GM12878 (cell line): ENCODE results near the gene SAP30L. TPM values are rescaled to one million over a fixed set of nuclear protein-coding genes. Genes with fewer than 3 reads are reported as not detected.

ENCODE experiments used
- ATAC-seq: fragments of 200-7000 bp; cut with Tn5 transposase; 3 replicates; pipeline ENCODE4 v1.9.1; 2020; ENCODE audit warnings: mild to moderate bottlenecking, moderate library complexity
- BruUV-seq: library from RNA; stranded (reverse); fragments of 400-500 nt; replicated peaks from 2 replicates; lab custom pipeline; 2021; lab: Mats Ljungman, UMichigan
- CTCF ChIA-PET: fragments of 300-600 bp; sonication (Branson Sonifier 250); formaldehyde crosslinking; extraction: SDS; loops from one replicate; lab custom pipeline; 2021; ENCODE audit warnings: inconsistent platforms; lab: Yijun Ruan, JAX
- POLR2A ChIA-PET: fragments of 350-600 bp; formaldehyde crosslinking; extraction: SDS; loops from one replicate; lab custom pipeline; 2021; ENCODE audit warnings: inconsistent platforms; lab: Charles Lee
- RAD21 ChIA-PET: fragments of 300-600 bp; sonication (Branson Sonifier 250); formaldehyde crosslinking; loops from one replicate; lab custom pipeline; 2023; ENCODE audit warnings: antibody characterized with exemption; ENCODE audit not compliant: unreplicated experiment; lab: Charles Lee
- SMC1A ChIA-PET: fragments of 300-600 bp; sonication (Branson Sonifier 250); formaldehyde crosslinking; loops from one replicate; lab custom pipeline; 2023; ENCODE audit not compliant: unreplicated experiment, uncharacterized antibody; lab: Charles Lee
- DNase-seq: peaks from one replicate; pipeline ENCODE4 v3.0.0-alpha.2; 2011; ENCODE audit warnings: low read depth, low spot score
- FAIRE-seq: peaks from 3 replicates; lab custom pipeline; 2011; peaks lifted over from hg19 to GRCh38; lab: Jason Lieb, UNC
- H2AFZ ChIP-seq: 2 replicates; pipeline ENCODE4 v1.6.0; 2011; ENCODE audit warnings: low read depth, low read length, control low read depth; ENCODE audit not compliant: control insufficient read depth
- H3K27ac ChIP-seq: 2 replicates; pipeline ENCODE4 v1.5.1; 2011; ENCODE audit warnings: control low read depth; ENCODE audit not compliant: control insufficient read depth, insufficient read depth
- H3K27me3 ChIP-seq, 2 experiments: replicated peaks in 1 of 2; 2 replicates each; pipeline versions ENCODE4 v1.6.0 to v1.6.1; 2011; ENCODE audit warnings: low read length in 1 of 2; ENCODE audit not compliant: control insufficient read depth in 2 of 2, insufficient read depth in 2 of 2
- H3K36me3 ChIP-seq, 2 experiments: 2 replicates each; pipeline ENCODE4 v1.5.1; 2011; ENCODE audit warnings: low read length in 1 of 2; ENCODE audit not compliant: control insufficient read depth in 2 of 2, insufficient read depth in 2 of 2
- H3K4me1 ChIP-seq: 2 replicates; pipeline ENCODE4 v1.6.1; 2011; ENCODE audit warnings: mild to moderate bottlenecking, low read length, moderate library complexity, mixed read lengths; ENCODE audit not compliant: control insufficient read depth, insufficient read depth
- H3K4me2 ChIP-seq: 2 replicates; pipeline ENCODE4 v1.6.0; 2011; ENCODE audit warnings: control low read depth; ENCODE audit not compliant: control insufficient read depth, insufficient read depth
- H3K4me3 ChIP-seq: fragments of 200-600 bp; sonication (generic); 2 replicates; pipeline ENCODE4 v1.5.1; 2016
- H3K79me2 ChIP-seq: 2 replicates; pipeline ENCODE4 v1.6.0; 2011; ENCODE audit warnings: low read length; ENCODE audit not compliant: control insufficient read depth, insufficient read depth
- H3K9ac ChIP-seq: 2 replicates; pipeline ENCODE4 v1.8.0; 2011; ENCODE audit warnings: low read length, control low read depth, mixed read lengths; ENCODE audit not compliant: control insufficient read depth, insufficient read depth
- H3K9me3 ChIP-seq: replicated peaks from 3 replicates; pipeline ENCODE4 v1.5.1; 2011; ENCODE audit warnings: mild to moderate bottlenecking, low read length; ENCODE audit not compliant: control insufficient read depth, insufficient read depth
- H4K20me1 ChIP-seq: 2 replicates; pipeline ENCODE4 v1.6.0; 2011; ENCODE audit not compliant: control insufficient read depth, insufficient read depth
- ATF3 ChIP-seq: IDR thresholded peaks from 2 replicates; pipeline ENCODE4 v1.6.1; 2011; ENCODE audit warnings: low read depth, mild to moderate bottlenecking, low read length, moderate library complexity, borderline replicate concordance; ENCODE audit errors: extremely low read depth
- BACH1 ChIP-seq: fragments of 450-650 bp; IDR thresholded peaks from 2 replicates; pipeline ENCODE4 v1.6.1; 2017; ENCODE audit warnings: mild to moderate bottlenecking, borderline replicate concordance
- CBFB ChIP-seq: IDR thresholded peaks from 2 replicates; pipeline ENCODE4 v1.6.1; 2016; ENCODE audit warnings: antibody characterized with exemption, low read depth
- MAX ChIP-seq: IDR thresholded peaks from 2 replicates; pipeline ENCODE4 v1.6.1; 2012; ENCODE audit warnings: low read depth, low read length, improper control_type of control experiment
- NFIC ChIP-seq: IDR thresholded peaks from 2 replicates; pipeline ENCODE4 v1.6.1; 2012; ENCODE audit warnings: low read depth, mild to moderate bottlenecking, inconsistent platforms, low read length, moderate library complexity
- PKNOX1 ChIP-seq: fragments of 450-650 bp; IDR thresholded peaks from 2 replicates; pipeline ENCODE4 v1.6.1; 2016; ENCODE audit warnings: mild to moderate bottlenecking
- SREBF2 ChIP-seq: IDR thresholded peaks from 2 replicates; pipeline ENCODE4 v1.6.1; 2012; ENCODE audit warnings: mild to moderate bottlenecking, low read length
- TCF7 ChIP-seq: IDR thresholded peaks from 2 replicates; pipeline ENCODE4 v1.6.1; 2014; ENCODE audit warnings: antibody characterized with exemption, borderline replicate concordance
- WGBS: methylation state at CpG from one replicate; pipeline ENCODE4 v1.1.6; 2016; ENCODE audit warnings: low lambda C conversion rate; ENCODE audit not compliant: insufficient replicate concordance, insufficient coverage; ENCODE audit errors: missing lambda C conversion rate; 5-methylcytosine and 5-hydroxymethylcytosine counted together
- in situ Hi-C: fragments of 300-500 bp; cut with MboI; formaldehyde crosslinking; loops from 9 replicates; pipeline ENCODE4 v1.14.3; 2018; ENCODE audit warnings: mixed read lengths
- intact Hi-C: fragments of 100-400 bp; cut with micrococcal nuclease; formaldehyde crosslinking; loops from one replicate; pipeline ENCODE4 v1.14.2; 2022; ENCODE audit not compliant: unreplicated experiment
- polyA plus RNA-seq, 11 experiments: library from polyadenylated mRNA; depleted of rRNA in 4 of 11; unstranded in 6 of 11; stranded (reverse) in 5 of 11; fragments of >200 nt; fragmentation: Nextera tagmentation in 4 of 11; fragmentation: Illumina TruSeq in 1 of 11; extraction: Ambion mirVana in 4 of 11; extraction: Trizol in 1 of 11; gene quantifications; 1 replicate in 1 of 11; 2 replicates in 10 of 11; pipeline versions ENCODE4 v1.2.1 to v1.2.3, GENCODE V29; 2011 to 2016; ENCODE audit warnings: inconsistent platforms in 2 of 11, missing spikeins in 2 of 11, low read depth in 1 of 11
- total RNA-seq, 4 experiments: library from RNA; depleted of rRNA in 3 of 4; stranded (reverse); fragments of >200 nt in 3 of 4; fragmentation: Illumina TruSeq in 1 of 4; extraction: Trizol in 1 of 4; gene quantifications; 2 replicates each; pipeline versions ENCODE4 v1.2.1 to v1.2.3, GENCODE V29; 2013 to 2021

The SAP30L gene
- total and polyA plus RNA-seq, 10 of the 15 experiments (the other 5 are each of a cell fraction or from before 2014, with no cell fraction given): 2.4 to 36.8 (median 15.7) TPM

GRCh38 chr5:154403234-154403633 is 42.6 kb upstream of the SAP30L start:
- ATAC-seq (no peak), DNase-seq (no peak)
- Histone ChIP-seq H3K36me3 (peaks cover 0 to 3% of the 10 kb centered on the region in 2 experiments; a peak in 2 of 4 replicates), H3K4me2 (no peak overlapping the region), H3K9me3 (no peaks in the 10 kb centered on the region), H3K79me2 (no peaks in the 10 kb centered on the region), H3K9ac (no peak overlapping the region), H2AFZ (no peak overlapping the region), H3K27ac (no peak overlapping the region)
- in situ Hi-C loops: loop anchor here (5.0 kb wide), 2 partner anchors 216 to 331 kb away; no protein-coding TSS in a partner anchor
- WGBS: 99% methylated on average over 4 of the region's 4 CpGs
- SMC1A ChIA-PET: interaction anchor here (0.6 to 7.5 kb wide), 10 partner anchors 8 to 335 kb away, joined by 3 to 129 read pairs (median 24); partner anchors contain the start of gene GALNT10
- RAD21 ChIA-PET: interaction anchor here (1.0 to 4.8 kb wide), 8 partner anchors 9 to 345 kb away, joined by 3 to 106 read pairs (median 14); partner anchors contain the start of gene GALNT10
- no TSS peak for BruUV-seq
- CTCF ChIA-PET: interaction anchor here (0.7 to 6.3 kb wide), 12 partner anchors 20 to 428 kb away, joined by 3 to 106 read pairs (median 26); partner anchors contain the start of gene GALNT10
- intact Hi-C loops: no loop called here
- no peak for TF ChIP-seq NFIC
- no peak for TF ChIP-seq BACH1
- TF ChIP-seq CBFB: no peak
- TF ChIP-seq TCF7: no peak
- TF ChIP-seq ATF3: no peak
- TF ChIP-seq MAX: no peak
- TF ChIP-seq SREBF2: no peak
- no peak for TF ChIP-seq PKNOX1
- TF ChIP-seq, all 136 proteins: peak for 0
- no peak for FAIRE-seq
- POLR2A ChIA-PET: interaction anchor here (0.5 kb wide), 1 partner anchor 333 kb away, joined by 3 read pairs; no protein-coding TSS in a partner anchor
- Histone ChIP-seq H3K4me3 (no peak overlapping the region), H3K4me1 (peaks cover 4% of the 10 kb centered on the region; the same call in 1 of the 2 replicates), H4K20me1 (no peaks in the 10 kb centered on the region), H3K27me3 (no peaks in the 10 kb centered on the region)
